H1 (cell line): ENCODE data around the gene ATP6V1F.

Experiments
- CBX5 ChIP-seq: fragments of 300-800, 300-1000 bp; sonication (generic); IDR thresholded peaks from 2 replicates; pipeline ENCODE4 v1.7.1; 2016; ENCODE audit warnings: antibody characterized with exemption, low read length, low read depth
- CTBP2 ChIP-seq: IDR thresholded peaks from 2 replicates; pipeline ENCODE4 v1.7.0; 2011; ENCODE audit warnings: borderline replicate concordance, mild to moderate bottlenecking, moderate library complexity, mixed read lengths, low read length; ENCODE audit not compliant: insufficient read depth, insufficient read length
- EP300 ChIP-seq, 2 experiments: IDR thresholded peaks; 1 replicate in 1 of 2; 2 replicates in 1 of 2; pipeline ENCODE4 v1.6.1; 2011 to 2012; ENCODE audit warnings: low read depth in 2 of 2, low read length in 2 of 2, mild to moderate bottlenecking in 2 of 2, borderline replicate concordance in 1 of 2, inconsistent platforms in 1 of 2, moderate library complexity in 1 of 2
- HDAC2 ChIP-seq, 2 experiments: fragments of 300-600 bp in 1 of 2; sonication (generic) in 1 of 2; IDR thresholded peaks; 2 replicates each; pipeline ENCODE4 v1.6.1; 2011 to 2012; ENCODE audit warnings: low read depth in 2 of 2, low read length in 2 of 2, mild to moderate bottlenecking in 2 of 2, moderate library complexity in 2 of 2, borderline replicate concordance in 1 of 2, inconsistent platforms in 1 of 2
- POLR2A ChIP-seq, 2 experiments: IDR thresholded peaks; 1 replicate in 1 of 2; 2 replicates in 1 of 2; pipeline ENCODE4 v1.6.1; 2011; ENCODE audit warnings: low read depth in 2 of 2, low read length in 2 of 2, mild to moderate bottlenecking in 2 of 2; ENCODE audit errors: control extremely low read depth in 1 of 2
- POLR2AphosphoS5 ChIP-seq: IDR thresholded peaks from 2 replicates; pipeline ENCODE4 v1.6.1; 2011; ENCODE audit warnings: low read depth, low read length
- TF ChIP-seq, protein P1 (sequence below), 3 experiments: IDR thresholded peaks; 1 replicate in 2 of 3; 2 replicates in 1 of 3; pipeline versions ENCODE4 v1.5.1 to v1.6.1; 2011; ENCODE audit warnings: low read length in 3 of 3, mild to moderate bottlenecking in 3 of 3, inconsistent platforms in 2 of 3, low read depth in 1 of 3, moderate library complexity in 1 of 3; ENCODE audit not compliant: insufficient read depth in 1 of 3; ENCODE audit errors: control extremely low read depth in 1 of 3
- TF ChIP-seq, protein P2 (sequence below): IDR thresholded peaks from 2 replicates; pipeline ENCODE4 v1.6.1; 2011; ENCODE audit warnings: low read length, improper control_type of control experiment

DNA sequence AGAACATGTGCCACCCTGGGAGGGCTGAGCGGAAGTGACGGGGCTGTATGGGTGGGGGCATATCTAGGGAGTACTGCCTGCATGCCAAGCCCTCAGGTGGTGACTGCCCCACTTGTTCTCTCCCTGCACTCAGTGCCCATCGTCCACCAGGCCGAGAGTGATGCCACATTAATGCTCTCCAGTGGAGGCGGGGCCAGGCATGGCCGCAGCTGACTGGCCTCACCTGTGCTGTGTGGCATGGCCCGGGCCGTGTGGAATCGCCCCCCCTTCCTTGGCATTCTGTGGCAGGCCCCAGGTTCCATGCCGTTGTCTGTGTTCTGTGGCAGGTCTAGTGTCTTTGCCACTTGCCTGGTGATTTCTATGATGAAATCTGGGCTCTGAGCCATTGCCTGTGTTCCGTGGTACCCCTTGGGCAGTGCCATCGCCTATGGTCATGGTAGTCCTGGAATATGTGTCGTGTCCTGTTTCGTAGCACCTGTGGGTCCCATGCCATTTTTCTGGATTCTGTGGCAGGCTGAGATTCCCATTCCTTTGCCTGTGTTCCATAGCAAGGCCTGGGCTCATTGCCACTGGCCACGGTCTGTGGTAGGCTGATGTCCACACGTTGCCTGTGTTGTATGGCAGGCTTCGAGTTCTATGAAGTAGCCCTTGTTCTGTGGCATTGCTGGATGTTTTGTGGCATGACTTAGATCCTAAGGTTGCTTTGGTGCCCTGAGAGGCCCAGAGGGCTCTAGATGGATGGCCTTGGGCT is 23.5 kb upstream of the ATP6V1F start:
- TF ChIP-seq, protein P1, sequence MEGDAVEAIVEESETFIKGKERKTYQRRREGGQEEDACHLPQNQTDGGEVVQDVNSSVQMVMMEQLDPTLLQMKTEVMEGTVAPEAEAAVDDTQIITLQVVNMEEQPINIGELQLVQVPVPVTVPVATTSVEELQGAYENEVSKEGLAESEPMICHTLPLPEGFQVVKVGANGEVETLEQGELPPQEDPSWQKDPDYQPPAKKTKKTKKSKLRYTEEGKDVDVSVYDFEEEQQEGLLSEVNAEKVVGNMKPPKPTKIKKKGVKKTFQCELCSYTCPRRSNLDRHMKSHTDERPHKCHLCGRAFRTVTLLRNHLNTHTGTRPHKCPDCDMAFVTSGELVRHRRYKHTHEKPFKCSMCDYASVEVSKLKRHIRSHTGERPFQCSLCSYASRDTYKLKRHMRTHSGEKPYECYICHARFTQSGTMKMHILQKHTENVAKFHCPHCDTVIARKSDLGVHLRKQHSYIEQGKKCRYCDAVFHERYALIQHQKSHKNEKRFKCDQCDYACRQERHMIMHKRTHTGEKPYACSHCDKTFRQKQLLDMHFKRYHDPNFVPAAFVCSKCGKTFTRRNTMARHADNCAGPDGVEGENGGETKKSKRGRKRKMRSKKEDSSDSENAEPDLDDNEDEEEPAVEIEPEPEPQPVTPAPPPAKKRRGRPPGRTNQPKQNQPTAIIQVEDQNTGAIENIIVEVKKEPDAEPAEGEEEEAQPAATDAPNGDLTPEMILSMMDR (IDR thresholded peaks at IDR 0.05; ENCODE audit: control extremely low read depth in 1 of 3, insufficient read depth in 1 of 3, low read depth in 1 of 3, low read length in 3 of 3) = no peak
- TF ChIP-seq CTBP2 (no peak), HDAC2 (IDR thresholded peaks at IDR 0.05; ENCODE audit: borderline replicate concordance in 1 of 2, low read depth in 2 of 2, low read length in 2 of 2) (no peak), CBX5 (no peak), EP300 (IDR thresholded peaks at IDR 0.05; ENCODE audit: borderline replicate concordance in 1 of 2, low read depth in 2 of 2, low read length in 2 of 2) (no peak), POLR2AphosphoS5 (no peak), POLR2A (IDR thresholded peaks at IDR 0.05; ENCODE audit: control extremely low read depth in 1 of 2, low read depth in 2 of 2, low read length in 2 of 2) (no peak)
- TF ChIP-seq, protein P2, sequence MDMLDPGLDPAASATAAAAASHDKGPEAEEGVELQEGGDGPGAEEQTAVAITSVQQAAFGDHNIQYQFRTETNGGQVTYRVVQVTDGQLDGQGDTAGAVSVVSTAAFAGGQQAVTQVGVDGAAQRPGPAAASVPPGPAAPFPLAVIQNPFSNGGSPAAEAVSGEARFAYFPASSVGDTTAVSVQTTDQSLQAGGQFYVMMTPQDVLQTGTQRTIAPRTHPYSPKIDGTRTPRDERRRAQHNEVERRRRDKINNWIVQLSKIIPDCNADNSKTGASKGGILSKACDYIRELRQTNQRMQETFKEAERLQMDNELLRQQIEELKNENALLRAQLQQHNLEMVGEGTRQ = no peak
